Esophagus squamous epithelium (tissue), 5 donors: Measurements from ENCODE around the gene SERINC5. TPM values are rescaled to one million over a fixed set of nuclear protein-coding genes. Genes with fewer than 3 reads are reported as not detected.
"Not testable (repeated sequence)": the region's sequence is repeated elsewhere in the genome, so short reads cannot be mapped to it uniquely, and the experiment has no call there.

Experiments
- DNase-seq: peaks from one replicate; lab custom pipeline; 2025; lab: John Stamatoyannopoulos, UW
- H3K27ac ChIP-seq, 4 donors: fragments of 200-600 bp; sonication (generic); one replicate each; pipeline ENCODE4 v1.5.1; 2016 to 2019; ENCODE audit warnings: mild to moderate bottlenecking in 1 of 4
- H3K27me3 ChIP-seq, 4 donors: fragments of 200-600 bp; sonication (generic); 1 replicate in 3 of 4; 2 replicates in 1 of 4; pipeline versions ENCODE4 v1.5.1 to v1.6.0; 2017 to 2021; ENCODE audit warnings: antibody characterized with exemption in 1 of 4
- H3K36me3 ChIP-seq, 3 donors: fragments of 200-600 bp; sonication (generic); one replicate each; pipeline ENCODE4 v1.5.1; 2016 to 2019
- H3K4me1 ChIP-seq, 3 donors: fragments of 200-600 bp; sonication (generic); one replicate each; pipeline ENCODE4 v1.5.1; 2017 to 2019
- H3K4me3 ChIP-seq, 4 donors: fragments of 200-600 bp; sonication (generic); 1 replicate in 3 of 4; 2 replicates in 1 of 4; pipeline ENCODE4 v1.5.1; 2016 to 2019; ENCODE audit warnings: mild to moderate bottlenecking in 2 of 4, moderate library complexity in 1 of 4
- H3K9me3 ChIP-seq, 3 donors: fragments of 200-600 bp; sonication (generic); one replicate each; pipeline ENCODE4 v1.5.1; 2016 to 2019
- CTCF ChIP-seq, 6 experiments: fragments of 450-650 bp in 4 of 6; fragments of 200-600 bp in 2 of 6; sonication (generic) in 2 of 6; IDR thresholded peaks; one replicate each; pipeline ENCODE4 v1.5.1; 2016 to 2019; ENCODE audit warnings: antibody characterized with exemption in 6 of 6, mild to moderate bottlenecking in 4 of 6, moderate library complexity in 4 of 6
- POLR2A ChIP-seq, 4 donors: fragments of 450-650 bp; IDR thresholded peaks; one replicate each; pipeline ENCODE4 v1.6.1; 2017; ENCODE audit warnings: antibody characterized with exemption in 4 of 4, mild to moderate bottlenecking in 4 of 4, moderate library complexity in 3 of 4
- WGBS, 2 donors: methylation state at CpG; one replicate each; pipeline ENCODE4 v1.1.5; 2018; 5-methylcytosine and 5-hydroxymethylcytosine counted together
- intact Hi-C: fragments of 100-400 bp; cut with DNase I; formaldehyde crosslinking; loops from one replicate; pipeline ENCODE4 v1.15.0; 2022
- total RNA-seq, 4 donors: library from RNA; depleted of rRNA; stranded (reverse); fragments of >200 nt; gene quantifications; one replicate each; pipeline ENCODE4 v1.1.0, GENCODE V29; 2016
- donor health status: DM: yes; HTN: yes; CAD: no.

SERINC5 gene
- total RNA-seq, 4 donors from 2014 or later = 33.9 to 65.3 (median 44.6) TPM

DNA sequence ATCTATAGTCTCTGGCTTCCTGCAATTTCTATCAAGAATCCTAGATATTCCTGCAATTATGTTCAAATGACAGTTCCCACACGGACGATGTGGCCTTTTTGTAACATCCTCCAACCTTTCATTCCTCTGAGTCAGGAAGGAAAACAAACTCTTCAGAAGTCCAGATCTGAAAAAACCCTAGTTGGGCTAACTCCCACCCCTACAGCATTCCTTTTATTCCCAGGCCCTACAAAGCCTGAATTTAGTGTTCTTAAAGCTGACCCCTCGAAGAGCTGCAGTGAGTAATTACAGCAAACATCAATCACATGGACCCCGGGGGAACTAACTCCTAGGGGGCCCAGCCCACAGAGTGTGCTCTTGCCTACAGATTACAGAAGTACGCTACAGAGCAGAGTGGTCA is 99.7 kb downstream of the SERINC5 start:
- TF ChIP-seq POLR2A (IDR thresholded peaks at IDR 0.05) = no peak
- no peak for TF ChIP-seq CTCF (IDR thresholded peaks at IDR 0.05)
- Histone ChIP-seq H3K27ac (no peak overlapping the region), H3K36me3 (peaks cover 0 to 100% (median 0%) of the 10 kb centered on the region in 3 donors), H3K27me3 (no peaks in the 10 kb centered on the region), H3K4me3 (no peak overlapping the region), H3K4me1 (no peaks in the 10 kb centered on the region), H3K9me3 (no peaks in the 10 kb centered on the region)
- 72 to 74% methylated on average over 5 of the region's 5 CpGs for WGBS, 2 donors
- no peak for DNase-seq
- intact Hi-C loops = no loop called here

DNA sequence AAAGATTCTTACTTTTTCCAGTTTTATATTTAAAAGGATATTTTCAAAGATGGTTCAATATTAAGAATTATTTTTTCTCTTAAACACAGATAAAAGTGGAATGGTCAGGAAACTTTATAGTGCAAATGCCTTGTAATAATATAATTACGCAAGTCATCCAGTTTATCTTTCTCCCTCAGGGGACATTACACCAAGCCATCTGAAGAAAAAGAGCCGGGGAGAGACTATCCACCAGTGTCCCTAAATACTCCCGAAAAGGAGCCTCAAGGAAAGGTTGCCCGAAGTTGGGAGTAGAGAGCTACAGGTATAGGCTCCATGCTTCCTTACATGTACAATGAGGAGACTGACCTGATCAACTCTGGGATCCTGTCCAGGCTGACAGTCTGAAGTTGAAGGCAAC is 101.1 kb downstream of the SERINC5 start:
- no peak for DNase-seq
- H3K27me3 ChIP-seq = no peaks in the 10 kb centered on the region
- no peak for TF ChIP-seq CTCF (IDR thresholded peaks at IDR 0.05)
- TF ChIP-seq POLR2A (IDR thresholded peaks at IDR 0.05) = no peak
- no peaks in the 10 kb centered on the region for H3K4me1 ChIP-seq
- H3K36me3 ChIP-seq = peaks cover 0 to 100% (median 0%) of the 10 kb centered on the region in 3 donors
- no peak overlapping the region for H3K27ac ChIP-seq
- no peaks in the 10 kb centered on the region for H3K9me3 ChIP-seq
- intact Hi-C loops = no loop called here
- 88 to 92% methylated on average over 4 of the region's 4 CpGs for WGBS, 2 donors
- no peak overlapping the region for H3K4me3 ChIP-seq

GRCh38 chr5:80154289-80154688 is 101.6 kb downstream of the SERINC5 start:
- 84 to 96% methylated on average over 3 to 7 of the region's 8 CpGs for WGBS, 2 donors
- H3K27ac ChIP-seq, H3K4me3 ChIP-seq, H3K9me3 ChIP-seq, DNase-seq, intact Hi-C loops, H3K4me1 ChIP-seq, H3K27me3 ChIP-seq: not testable (repeated sequence)
- H3K36me3 ChIP-seq = peaks cover 0 to 100% (median 0%) of the 10 kb centered on the region in 3 donors

- WGBS, 2 donors = 70 to 78% methylated on average over 8 of the region's 8 CpGs
- Histone ChIP-seq H3K27me3 (no peaks in the 10 kb centered on the region), H3K4me3 (no peak overlapping the region), H3K27ac (no peak overlapping the region), H3K9me3 (no peaks in the 10 kb centered on the region), H3K4me1 (no peaks in the 10 kb centered on the region), H3K36me3 (peaks cover 0 to 100% (median 0%) of the 10 kb centered on the region in 3 donors)
- TF ChIP-seq POLR2A (IDR thresholded peaks at IDR 0.05) = no peak
- TF ChIP-seq CTCF (IDR thresholded peaks at IDR 0.05) = no peak
- no peak for DNase-seq
- intact Hi-C loops = no loop called here
Observed at GRCh38 chr5:80153586-80154126, 102.2 kb downstream of the SERINC5 start.

GRCh38 chr5:80152778-80153177 is 103.1 kb downstream of the SERINC5 start:
- WGBS, 2 donors = 88 to 99% methylated on average over 5 of the region's 5 CpGs
- Histone ChIP-seq H3K4me3 (no peak overlapping the region), H3K27ac (no peak overlapping the region), H3K27me3 (no peaks in the 10 kb centered on the region), H3K36me3 (peaks cover 0 to 100% (median 0%) of the 10 kb centered on the region in 3 donors), H3K4me1 (no peaks in the 10 kb centered on the region), H3K9me3 (no peaks in the 10 kb centered on the region)
- intact Hi-C loops = no loop called here
- DNase-seq = no peak
- TF ChIP-seq POLR2A (IDR thresholded peaks at IDR 0.05) = no peak
- no peak for TF ChIP-seq CTCF (IDR thresholded peaks at IDR 0.05)

- TF ChIP-seq POLR2A (IDR thresholded peaks at IDR 0.05) (no peak), CTCF (IDR thresholded peaks at IDR 0.05) (no peak)
- WGBS, 2 donors = 94 to 100% methylated on average over 3 of the region's 6 CpGs
- intact Hi-C loops = no loop called here
- Histone ChIP-seq H3K27ac (no peak overlapping the region), H3K36me3 (peaks cover 0 to 100% (median 0%) of the 10 kb centered on the region in 3 donors), H3K4me3 (no peak overlapping the region), H3K27me3 (no peaks in the 10 kb centered on the region), H3K9me3 (no peaks in the 10 kb centered on the region), H3K4me1 (no peaks in the 10 kb centered on the region)
- no peak for DNase-seq
Observed at GRCh38 chr5:80151890-80152289, 104.0 kb downstream of the SERINC5 start.
